ENCODE measurements around the gene RHOF.

RHOF gene

DNA sequence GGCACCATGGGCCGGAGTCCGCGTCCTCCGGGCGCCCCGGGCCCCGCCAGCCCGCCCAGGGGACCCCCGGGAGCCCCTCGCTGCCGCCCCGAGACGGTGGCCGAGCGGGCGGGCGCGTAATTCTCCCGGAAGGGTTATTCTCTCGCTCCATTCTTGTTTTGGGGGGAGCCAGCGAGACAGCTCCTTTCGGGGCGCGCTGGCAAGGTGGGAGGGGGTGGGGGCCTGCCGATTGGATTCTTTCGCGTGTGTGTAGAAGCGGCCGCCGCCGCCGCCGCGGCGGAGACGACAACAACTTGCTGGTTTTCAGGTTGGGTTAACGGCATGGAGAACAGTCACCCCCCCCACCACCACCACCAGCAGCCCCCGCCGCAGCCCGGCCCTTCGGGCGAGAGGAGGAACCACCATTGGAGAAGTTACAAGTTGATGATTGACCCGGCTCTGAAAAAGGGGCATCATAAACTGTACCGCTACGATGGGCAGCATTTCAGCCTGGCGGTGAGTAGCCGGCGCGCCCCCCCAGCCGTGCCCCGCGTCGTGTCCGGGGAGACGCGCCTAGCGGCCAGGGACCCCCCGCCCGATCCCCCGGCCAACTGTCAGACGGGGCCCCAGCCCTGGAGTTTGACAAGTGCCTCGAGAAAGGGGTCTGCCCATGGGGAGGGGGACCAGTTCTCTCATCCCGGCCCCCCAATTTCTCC lies 11.1 kb upstream of the RHOF start:
- no peak for DNase-seq (ENCODE audit: low read depth)

- DNase-seq (ENCODE audit: low read depth): peak; percentile 73
These were observed 10.5 kb upstream of the RHOF start, which contains the start of gene SETD1B for GRCh38 chr12:121803861-121804416. Gene SETD1B (plus strand): TSS chr12:121804009. CDS start chr12:121804738, 729 bp downstream.

DNA sequence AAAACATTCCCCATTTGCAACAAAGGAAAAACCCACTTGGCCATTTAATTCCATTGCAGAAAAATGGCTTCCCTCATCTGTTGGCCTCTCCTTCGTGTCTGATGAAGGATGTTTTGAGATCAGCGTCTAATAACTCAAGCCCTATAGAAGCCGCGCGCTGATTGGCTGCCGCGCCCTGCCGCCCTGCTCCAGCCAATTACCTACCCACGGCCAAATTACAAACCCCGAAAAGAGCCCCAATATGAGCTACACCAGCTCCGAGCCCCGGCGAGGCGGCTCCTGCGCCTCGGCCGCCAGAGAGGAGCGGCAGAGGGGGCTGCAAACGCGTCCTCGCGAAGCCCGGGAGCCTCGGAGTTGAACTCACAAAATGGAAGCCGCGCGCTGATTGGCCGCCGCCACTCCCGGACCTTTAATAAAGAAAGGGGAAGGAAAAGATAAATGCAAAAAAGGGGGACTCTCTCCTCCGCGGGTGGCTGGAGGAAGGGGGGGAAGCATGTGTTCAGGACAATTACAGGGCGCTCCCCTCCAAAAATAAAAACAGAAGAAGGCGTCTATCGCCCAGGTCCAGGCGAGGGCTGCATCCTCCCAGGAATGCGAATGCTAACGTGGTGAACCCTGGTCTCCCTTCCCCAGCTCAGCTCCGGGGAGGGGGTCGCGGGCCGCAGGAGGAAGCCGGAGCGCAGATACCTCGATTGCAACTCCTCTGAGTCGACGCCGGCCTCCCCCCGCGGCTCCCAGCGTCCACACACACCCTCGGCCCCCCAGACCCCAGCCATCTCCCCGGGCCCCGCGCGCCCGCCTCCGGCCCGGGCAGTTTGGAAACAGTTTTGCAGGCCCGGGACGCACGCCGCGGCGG lies 9.6 kb upstream of the RHOF start:
- DNase-seq (ENCODE audit: low read depth): peak; percentile 94

GRCh38 chr12:121802485-121802842 lies 9.0 kb upstream of the RHOF start:
- DNase-seq (ENCODE audit: low read depth): no peak

- DNase-seq (ENCODE audit: low read depth): peak; percentile 35
These were observed 8.4 kb upstream of the RHOF start for GRCh38 chr12:121801595-121802484.

GRCh38 chr12:121800694-121801594 lies 7.5 kb upstream of the RHOF start:
- peak; percentile 77 for DNase-seq (ENCODE audit: low read depth)

- DNase-seq (ENCODE audit: low read depth): peak; percentile 86
These were observed 6.6 kb upstream of the RHOF start for GRCh38 chr12:121799842-121800693.

DNA sequence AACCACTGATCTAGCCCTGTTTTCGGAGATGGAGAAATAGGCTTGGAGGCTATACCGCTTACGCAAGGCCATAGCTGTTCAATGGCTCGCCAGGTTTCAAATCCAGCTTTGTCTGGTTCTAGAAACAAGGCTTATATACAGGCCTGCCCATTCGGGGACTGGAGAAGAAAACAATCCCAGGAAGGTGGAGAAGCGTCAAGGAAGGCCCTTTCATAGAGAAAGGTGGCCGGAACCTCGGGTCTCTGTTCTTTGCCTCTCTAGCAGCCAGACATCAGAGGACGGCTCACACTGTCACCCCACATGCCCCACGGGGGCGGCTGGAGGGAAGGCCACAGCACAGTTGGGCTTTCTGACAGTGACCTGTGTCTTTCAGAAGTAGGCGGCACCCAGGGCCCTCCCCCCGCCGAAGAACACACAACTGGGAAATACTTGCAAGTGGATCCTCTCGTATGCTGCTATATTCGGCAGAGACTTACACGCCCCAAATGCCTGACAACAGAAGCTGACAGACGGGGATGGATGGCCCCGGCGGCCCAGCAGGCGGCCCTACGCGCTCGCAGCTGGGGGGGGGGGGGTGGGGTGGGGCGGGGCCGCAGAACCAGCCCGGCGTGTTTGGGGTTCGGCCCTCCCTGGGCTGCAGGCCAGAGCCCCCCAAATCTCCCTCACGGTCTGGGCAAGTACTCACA lies 5.8 kb upstream of the RHOF start:
- DNase-seq (ENCODE audit: low read depth): peak; percentile 88

GRCh38 chr12:121798787-121799155 lies 5.3 kb upstream of the RHOF start:
- no peak for DNase-seq (ENCODE audit: low read depth)

- DNase-seq (ENCODE audit: low read depth): peak; percentile 43
These were observed 4.7 kb upstream of the RHOF start for GRCh38 chr12:121797937-121798786.

GRCh38 chr12:121796855-121797751 lies 3.6 kb upstream of the RHOF start:
- peak; percentile 77 for DNase-seq (ENCODE audit: low read depth)

DNA sequence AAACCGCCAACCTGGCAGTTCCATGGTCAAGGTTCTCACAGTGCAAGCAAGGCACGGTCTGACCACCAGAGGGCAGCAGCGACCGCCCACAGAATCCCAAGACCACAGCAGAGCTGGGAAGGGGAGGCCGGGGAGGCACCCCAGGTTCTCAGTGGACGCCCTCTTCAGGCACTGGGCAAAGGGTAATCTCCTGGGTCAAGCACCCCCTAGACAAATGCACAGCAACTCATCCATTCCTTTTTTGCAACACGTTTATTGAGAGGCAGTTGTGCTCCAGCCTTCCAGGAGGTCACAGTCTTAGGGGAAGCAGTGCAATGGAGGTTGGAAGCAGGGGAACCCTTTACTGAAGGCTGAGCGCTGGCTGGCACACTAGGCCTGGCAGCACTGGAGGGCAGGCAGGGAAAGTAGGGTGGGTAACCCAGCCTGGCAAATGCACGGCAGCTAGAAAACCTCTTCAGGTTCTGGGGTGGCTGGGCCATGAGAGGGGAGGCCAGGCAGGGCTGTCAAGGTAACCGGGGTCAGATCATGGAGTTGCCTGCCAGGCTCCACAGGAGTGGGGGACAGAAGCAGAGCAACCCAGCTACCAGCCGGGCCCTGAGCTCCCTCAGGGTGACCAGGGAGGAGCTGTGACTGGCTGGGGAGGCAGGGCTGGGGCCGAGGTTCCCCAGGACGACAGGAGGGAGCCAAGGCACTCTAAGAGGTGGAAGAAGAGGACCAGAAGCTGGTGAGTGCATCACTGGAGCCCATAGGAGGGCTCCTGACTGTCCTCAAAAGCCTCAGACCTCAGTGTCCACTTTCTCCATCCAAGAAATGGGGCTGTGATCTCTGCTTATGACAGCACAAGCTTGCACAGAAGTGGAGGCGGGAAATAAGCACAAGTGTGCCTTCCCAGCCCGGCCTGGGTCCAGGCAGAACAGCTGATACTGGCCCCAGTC lies 1.8 kb upstream of the RHOF start:
- DNase-seq (ENCODE audit: low read depth): peak; percentile 75

- no peak for DNase-seq (ENCODE audit: low read depth)
These were observed 1.1 kb upstream of the RHOF start for GRCh38 chr12:121794534-121795033.

DNA sequence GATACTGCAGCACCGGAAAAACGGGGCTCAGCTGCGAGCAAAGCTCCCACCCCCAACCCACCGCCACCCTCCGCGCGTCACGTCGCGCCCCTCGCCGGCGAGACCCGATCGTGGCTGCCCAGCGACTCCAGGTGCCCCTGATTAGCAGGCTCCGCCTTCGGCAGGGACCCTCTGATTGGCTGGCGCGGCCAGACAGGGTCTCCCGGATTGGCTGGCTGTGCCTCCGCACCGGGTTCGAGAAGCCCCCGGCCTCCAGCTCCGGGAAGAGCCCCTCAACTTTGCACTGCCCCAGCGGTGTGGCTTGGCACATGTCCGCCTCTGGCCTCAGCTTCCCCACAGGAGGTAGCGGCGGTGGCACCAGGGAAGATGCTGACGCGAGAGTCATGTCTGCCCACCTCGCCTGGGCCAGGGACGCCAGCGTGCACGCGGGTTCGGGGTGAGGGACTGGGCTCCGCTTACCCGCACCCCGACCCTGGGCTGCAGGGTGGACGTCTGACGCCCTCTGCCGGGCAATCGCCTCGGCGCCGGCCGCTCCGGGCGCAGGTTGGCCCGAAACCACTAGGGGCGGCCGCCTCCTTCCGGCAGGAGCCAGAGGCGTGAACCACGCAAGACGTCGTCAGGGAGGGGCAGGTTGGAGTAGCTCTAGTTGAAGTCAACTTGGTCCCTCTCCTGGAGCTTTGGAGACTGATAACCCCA lies 498 bp upstream of the RHOF start:
- DNase-seq (ENCODE audit: low read depth): peak; percentile 83
